Measurements from ENCODE around the gene HSPA1L. TPM values are rescaled to one million over a fixed set of nuclear protein-coding genes. Genes with fewer than 3 reads are reported as not detected.

The HSPA1L gene
- total and polyA plus RNA-seq, 2 donors from 2014 or later, result 1.7 to 2.3 TPM

DNA sequence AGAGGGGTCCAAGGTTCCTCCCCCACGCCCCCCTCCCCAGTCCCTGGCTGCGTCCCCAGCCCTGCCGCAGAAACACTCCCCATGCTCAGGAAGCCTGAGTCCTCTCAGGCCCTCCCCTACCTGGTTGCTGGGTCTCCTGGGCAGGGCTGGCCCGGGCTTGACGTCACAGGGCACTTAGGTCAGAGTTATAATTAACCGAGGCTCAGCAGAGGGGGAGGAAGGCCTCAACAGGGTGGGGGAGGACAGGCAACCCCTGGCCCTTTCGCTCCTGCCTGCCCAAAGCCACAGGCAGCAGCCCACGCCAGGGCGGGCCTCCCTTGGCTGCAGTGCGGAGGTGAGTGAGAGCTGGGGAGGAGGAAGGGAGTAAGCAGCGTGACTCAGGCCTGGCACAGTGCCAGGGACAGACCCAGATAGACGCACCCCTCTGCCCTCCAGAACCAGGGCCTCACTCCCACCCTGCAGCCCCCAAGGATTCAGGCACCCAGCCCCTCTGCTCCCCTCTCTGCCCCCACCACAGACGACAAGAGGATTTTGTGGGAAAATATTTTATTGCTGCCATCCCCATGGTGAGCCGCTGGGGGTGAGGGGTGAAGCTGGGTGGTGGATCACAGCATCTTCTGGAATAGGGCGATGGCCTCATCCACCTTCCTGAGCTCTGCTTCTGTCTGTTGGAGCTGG is 38.0 kb downstream of the HSPA1L start, which contains the start of gene VWA7:
TSS of gene VWA7 (minus strand) at position 340 of the 678 bp plus-strand sequence. CDS start 549 bp downstream, outside the sequence.
- TF ChIP-seq, protein P1, sequence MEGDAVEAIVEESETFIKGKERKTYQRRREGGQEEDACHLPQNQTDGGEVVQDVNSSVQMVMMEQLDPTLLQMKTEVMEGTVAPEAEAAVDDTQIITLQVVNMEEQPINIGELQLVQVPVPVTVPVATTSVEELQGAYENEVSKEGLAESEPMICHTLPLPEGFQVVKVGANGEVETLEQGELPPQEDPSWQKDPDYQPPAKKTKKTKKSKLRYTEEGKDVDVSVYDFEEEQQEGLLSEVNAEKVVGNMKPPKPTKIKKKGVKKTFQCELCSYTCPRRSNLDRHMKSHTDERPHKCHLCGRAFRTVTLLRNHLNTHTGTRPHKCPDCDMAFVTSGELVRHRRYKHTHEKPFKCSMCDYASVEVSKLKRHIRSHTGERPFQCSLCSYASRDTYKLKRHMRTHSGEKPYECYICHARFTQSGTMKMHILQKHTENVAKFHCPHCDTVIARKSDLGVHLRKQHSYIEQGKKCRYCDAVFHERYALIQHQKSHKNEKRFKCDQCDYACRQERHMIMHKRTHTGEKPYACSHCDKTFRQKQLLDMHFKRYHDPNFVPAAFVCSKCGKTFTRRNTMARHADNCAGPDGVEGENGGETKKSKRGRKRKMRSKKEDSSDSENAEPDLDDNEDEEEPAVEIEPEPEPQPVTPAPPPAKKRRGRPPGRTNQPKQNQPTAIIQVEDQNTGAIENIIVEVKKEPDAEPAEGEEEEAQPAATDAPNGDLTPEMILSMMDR (IDR thresholded peaks at IDR 0.05; ENCODE audit: borderline replicate concordance, extremely low read depth, insufficient read depth), result no peak
- Histone ChIP-seq H3K9ac (ENCODE audit: low read length in 3 of 3) (peak within 1 kb of the TSS in 1 of 3 donors; percentile 48), H3K27me3 (ENCODE audit: control insufficient read depth, insufficient read depth, low read length) (no peaks in the 10 kb centered on the region), H3K36me3 (ENCODE audit: control insufficient read depth in 2 of 3, insufficient read depth in 3 of 3, low read length in 3 of 3) (peaks cover 0 to 7% (median 3%) of the 10 kb centered on the region in 3 donors), H3K4me1 (ENCODE audit: control insufficient read depth in 2 of 3, insufficient read depth in 2 of 3, low read depth in 1 of 3, low read length in 3 of 3) (peaks cover 0 to 19% (median 0%) of the 10 kb centered on the region in 3 donors), H3K9me3 (ENCODE audit: control insufficient read depth in 2 of 3, insufficient read depth in 1 of 3, low read length in 3 of 3) (no peaks in the 10 kb centered on the region), H3K27ac (ENCODE audit: low read depth in 2 of 2, low read length in 2 of 2) (peak within 1 kb of the TSS; percentile 77 to 92), H3K4me3 (ENCODE audit: low read length in 3 of 3) (peak within 1 kb of the TSS in 1 of 3 donors; percentile 31)
- peak; percentile 42 for FAIRE-seq
- intact Hi-C loops (cut with DNase I), result no loop called here
- peak; percentile 93 to 96 (median 95) for DNase-seq

DNA sequence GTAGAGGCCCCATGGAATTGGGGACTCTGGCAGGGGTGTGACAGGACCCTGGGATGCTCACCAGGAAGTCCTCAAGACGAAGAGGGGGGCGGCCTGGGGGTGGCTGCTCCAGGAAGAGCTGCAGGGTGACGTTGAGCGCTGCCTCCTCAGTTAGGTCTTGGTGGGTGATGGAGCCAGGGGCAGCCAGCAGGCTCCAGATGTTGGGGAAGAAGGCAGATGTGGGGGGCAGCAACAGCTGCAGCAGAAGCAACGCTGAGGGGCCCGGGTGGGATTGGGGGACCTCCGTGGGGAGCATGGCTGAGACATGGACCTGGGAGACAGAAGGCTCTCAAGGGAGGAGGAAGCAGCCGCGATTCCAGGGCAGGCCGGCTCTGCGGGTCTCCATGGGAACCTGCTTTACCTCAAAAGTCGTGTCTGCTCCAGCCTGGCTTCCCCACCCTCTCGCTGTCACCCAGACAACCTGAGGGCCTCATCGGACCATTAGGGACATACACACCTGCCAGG is 38.5 kb downstream of the HSPA1L start:
- intact Hi-C loops (cut with DNase I), result no loop called here
- Histone ChIP-seq H3K36me3 (ENCODE audit: control insufficient read depth in 2 of 3, insufficient read depth in 3 of 3, low read length in 3 of 3) (peaks cover 0 to 7% (median 0%) of the 10 kb centered on the region in 3 donors), H3K27me3 (ENCODE audit: control insufficient read depth, insufficient read depth, low read length) (no peaks in the 10 kb centered on the region), H3K9me3 (ENCODE audit: control insufficient read depth in 2 of 3, insufficient read depth in 1 of 3, low read length in 3 of 3) (no peaks in the 10 kb centered on the region), H3K27ac (ENCODE audit: low read depth in 2 of 2, low read length in 2 of 2) (peak overlapping the region; percentile 77 to 92), H3K9ac (ENCODE audit: low read length in 3 of 3) (peak overlapping the region in 1 of 3 donors; percentile 48), H3K4me3 (ENCODE audit: low read length in 3 of 3) (peak overlapping the region in 1 of 3 donors; percentile 31), H3K4me1 (ENCODE audit: control insufficient read depth in 2 of 3, insufficient read depth in 2 of 3, low read depth in 1 of 3, low read length in 3 of 3) (peaks cover 0 to 19% (median 0%) of the 10 kb centered on the region in 3 donors)
- DNase-seq (peak in 1 of 5 donors; percentile 87), FAIRE-seq (no peak)
- TF ChIP-seq, protein P1 (IDR thresholded peaks at IDR 0.05; ENCODE audit: borderline replicate concordance, extremely low read depth, insufficient read depth), result no peak

DNA sequence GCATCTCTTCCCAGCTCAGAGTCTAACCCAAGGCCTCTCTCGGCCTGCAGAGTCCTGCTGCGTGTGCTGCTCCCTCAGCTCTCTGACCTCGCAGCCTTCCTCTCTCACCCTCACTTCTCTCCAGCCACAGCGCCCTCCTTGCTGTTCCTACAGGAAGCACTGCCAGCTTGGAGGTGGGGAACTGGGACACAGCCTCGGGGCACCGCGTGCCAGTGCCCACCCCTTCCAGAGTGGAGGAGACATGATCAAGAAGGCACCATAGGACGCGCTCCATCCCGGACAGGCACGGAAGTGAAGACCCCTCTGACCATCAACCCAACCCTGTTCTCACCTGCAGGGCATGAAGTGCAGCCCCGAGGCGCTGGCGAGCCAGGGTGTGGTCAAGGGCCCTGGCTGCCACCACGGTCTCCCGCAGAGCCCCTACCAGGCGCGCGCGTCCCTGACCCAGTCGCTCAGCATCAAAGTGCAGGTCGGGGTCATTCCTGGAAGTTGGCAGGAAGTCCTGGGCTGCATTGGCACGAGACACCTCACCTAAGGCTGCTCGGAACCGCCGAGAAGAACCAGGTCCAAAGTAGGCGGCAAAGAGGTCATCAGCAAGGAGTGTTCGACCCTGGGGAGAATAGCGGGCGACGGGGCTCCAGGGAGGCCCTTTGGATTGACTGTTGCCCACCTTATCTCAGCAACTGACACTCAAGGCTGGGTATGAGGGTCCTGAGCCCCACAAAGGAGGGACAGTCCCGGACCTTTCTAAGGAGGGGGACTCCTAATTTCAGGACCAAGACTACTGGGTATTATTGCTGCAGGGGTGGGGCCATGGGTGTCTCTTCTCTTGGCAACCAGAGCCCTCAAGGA is 39.2 kb downstream of the HSPA1L start:
- H3K4me3 ChIP-seq (ENCODE audit: low read length in 3 of 3), result peak overlapping the region in 1 of 3 donors; percentile 31
- intact Hi-C loops (cut with DNase I), result no loop called here
- peaks cover 0 to 7% (median 0%) of the 10 kb centered on the region in 3 donors for H3K36me3 ChIP-seq (ENCODE audit: control insufficient read depth in 2 of 3, insufficient read depth in 3 of 3, low read length in 3 of 3)
- no peaks in the 10 kb centered on the region for H3K9me3 ChIP-seq (ENCODE audit: control insufficient read depth in 2 of 3, insufficient read depth in 1 of 3, low read length in 3 of 3)
- peak overlapping the region in 1 of 3 donors; percentile 19 for H3K9ac ChIP-seq (ENCODE audit: low read length in 3 of 3)
- no peak for DNase-seq
- H3K4me1 ChIP-seq (ENCODE audit: control insufficient read depth in 2 of 3, insufficient read depth in 2 of 3, low read depth in 1 of 3, low read length in 3 of 3), result peaks cover 0 to 19% (median 0%) of the 10 kb centered on the region in 3 donors
- TF ChIP-seq, protein P1 (IDR thresholded peaks at IDR 0.05; ENCODE audit: borderline replicate concordance, extremely low read depth, insufficient read depth), result no peak
- no peaks in the 10 kb centered on the region for H3K27me3 ChIP-seq (ENCODE audit: control insufficient read depth, insufficient read depth, low read length)
- FAIRE-seq, result no peak
- H3K27ac ChIP-seq (ENCODE audit: low read depth in 2 of 2, low read length in 2 of 2), result peak overlapping the region; percentile 77 to 92

Measured in kidney (tissue), 14 donors.